HG02973 (cell line): ENCODE measurements around the gene SAPCD2.
"Not testable (repeated sequence)": the region's sequence is repeated elsewhere in the genome, so short reads cannot be mapped to it uniquely, and the experiment has no call there.

Experiments
- ATAC-seq: cut with Tn5 transposase; IDR thresholded peaks from one replicate; pipeline ENCODE4 v1.9.1; 2021; ENCODE audit warnings: moderate library complexity; ENCODE audit not compliant: unreplicated experiment

SAPCD2 gene

DNA sequence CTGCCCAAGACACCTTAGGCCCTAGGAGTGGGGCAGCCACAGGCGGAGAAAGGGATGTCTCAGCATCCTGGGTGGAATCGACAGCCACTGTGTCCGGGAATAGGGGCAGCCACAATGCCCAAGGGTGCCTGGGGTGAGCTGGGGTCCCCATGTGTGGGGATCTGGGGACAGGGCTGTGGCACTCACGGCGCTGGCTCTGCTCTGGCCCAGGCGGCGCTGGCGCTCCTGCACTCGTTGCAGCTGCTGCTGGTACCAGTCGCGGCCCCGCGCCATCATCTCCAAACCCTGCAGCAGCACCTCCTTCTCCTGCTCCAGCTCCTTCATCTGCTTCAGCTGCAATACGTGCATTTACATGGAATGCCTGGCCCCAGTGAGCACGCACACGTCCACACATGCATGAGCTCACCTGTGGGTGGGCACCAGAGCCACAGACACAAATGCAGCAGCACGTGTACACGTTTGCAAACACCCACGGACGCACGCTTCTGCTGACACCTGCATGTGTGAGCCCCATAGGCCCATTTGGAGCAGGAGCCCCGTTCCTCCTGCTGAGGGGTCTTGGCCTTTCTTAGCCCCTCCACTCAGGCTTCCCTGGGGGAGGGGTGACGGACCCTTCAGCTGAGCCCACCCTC, 4.9 kb downstream of the SAPCD2 start:
- ATAC-seq, result no peak

DNA sequence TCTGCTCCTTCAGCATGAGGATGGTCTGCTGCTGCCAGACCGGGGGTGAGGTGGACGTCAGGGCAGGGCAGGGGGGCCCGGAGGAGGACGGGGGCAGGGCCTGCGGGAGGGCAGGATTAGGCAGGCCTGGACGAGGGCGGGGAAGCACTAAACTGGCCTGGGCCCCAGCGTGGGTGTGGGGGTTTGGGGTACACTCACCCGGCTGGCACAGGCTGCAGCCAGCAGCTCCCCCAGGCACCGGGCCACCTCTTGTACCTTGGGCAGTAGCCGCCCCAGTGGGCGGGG, 5.5 kb downstream of the SAPCD2 start:
- ATAC-seq, result no peak

DNA sequence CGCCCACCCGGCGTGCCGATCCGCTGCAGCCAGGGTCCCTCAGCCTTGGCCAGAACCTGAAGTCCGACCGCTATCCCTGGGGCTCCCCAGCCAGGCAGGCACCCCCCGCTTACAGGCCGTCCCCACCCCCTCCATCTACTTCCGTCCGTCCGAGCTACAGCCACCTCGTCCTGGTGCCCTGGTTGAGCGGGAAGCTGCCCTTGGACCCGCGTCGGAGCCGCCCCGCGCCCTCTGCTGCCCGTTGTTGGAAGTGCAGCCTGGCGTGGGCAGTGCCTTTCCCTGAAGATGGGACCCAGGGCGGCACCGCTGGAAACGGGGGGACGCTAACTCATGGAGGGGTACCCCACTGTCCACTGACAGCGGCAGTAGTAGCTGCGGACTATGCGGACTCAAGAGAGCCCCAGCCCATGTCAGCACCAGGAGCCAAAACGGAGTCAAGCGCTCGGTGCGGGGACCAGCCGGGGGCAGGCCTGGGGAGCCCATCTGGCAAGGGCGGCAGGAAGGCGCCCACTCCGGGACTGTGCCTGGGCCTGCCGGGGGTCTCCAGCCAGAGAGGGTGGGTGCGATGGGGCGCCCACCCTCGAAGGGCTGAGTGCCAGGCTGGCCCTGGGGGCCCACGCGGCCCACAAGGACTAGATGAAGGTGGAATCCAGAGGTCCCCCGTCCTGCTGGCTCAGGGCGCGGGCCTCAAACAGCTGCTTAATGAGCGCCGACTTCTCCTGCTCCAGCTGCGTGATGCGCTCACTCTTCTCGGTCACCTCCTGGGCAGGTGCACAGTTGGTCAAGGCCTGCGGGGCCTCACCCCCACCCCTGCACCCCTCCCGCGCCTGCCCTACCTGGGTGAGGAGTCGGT, 6.1 kb downstream of the SAPCD2 start:
- no peak for ATAC-seq

DNA sequence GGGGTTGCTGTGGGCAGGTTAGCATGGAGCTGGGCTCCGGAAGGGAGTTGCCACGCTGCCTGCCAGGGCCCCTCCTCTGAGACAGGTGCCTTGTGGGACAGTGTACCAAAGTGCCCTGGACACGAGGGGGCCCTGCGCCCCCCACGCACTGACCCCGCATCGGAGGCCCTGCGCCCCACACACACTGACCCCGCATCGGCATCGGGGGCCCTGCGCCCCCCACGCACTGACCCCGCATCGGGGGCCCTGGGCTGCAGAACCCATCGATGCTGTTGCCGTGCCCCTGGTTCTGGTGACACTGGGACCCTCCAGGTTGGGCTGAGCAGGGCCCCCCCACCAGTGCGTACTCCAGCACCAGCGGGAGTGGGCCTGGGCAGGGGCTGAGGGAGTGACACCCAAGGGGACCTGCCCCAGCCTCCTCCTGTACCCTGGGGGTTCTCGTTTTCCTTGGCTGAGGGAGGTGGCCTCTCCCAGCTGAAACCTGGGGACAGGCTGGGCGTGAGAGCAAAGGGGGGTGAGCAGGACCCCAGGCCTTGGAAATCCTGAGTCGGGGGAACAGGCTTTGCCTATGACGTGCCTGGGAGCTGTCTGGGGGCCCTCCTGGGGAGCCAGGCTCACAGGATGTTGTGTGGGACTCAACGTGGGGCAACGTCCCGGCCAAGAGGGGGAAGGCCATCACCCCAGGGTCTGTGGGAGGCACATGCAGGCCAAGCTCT, 6.9 kb downstream of the SAPCD2 start:
- ATAC-seq, result no peak

DNA sequence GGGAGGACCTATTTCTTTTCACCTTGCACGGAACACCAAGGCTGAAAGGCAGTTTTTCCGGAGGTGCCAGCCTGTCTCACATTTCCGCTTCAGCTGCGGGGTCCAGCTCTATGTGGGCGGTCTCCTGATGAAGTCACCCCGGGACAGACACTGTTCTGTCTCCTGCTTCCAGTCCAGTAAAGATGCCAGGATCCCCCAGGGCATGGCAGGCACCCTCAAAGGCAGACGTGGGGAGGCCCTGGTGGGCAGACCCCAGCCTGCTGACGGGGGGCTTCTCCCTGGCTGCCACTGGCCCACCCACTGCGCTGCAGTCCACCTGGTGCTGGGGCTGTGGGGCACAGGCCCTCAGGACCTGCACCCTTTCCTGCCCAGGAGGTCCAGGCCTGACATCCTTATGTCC, 7.6 kb downstream of the SAPCD2 start:
- ATAC-seq, result not testable (repeated sequence)

DNA sequence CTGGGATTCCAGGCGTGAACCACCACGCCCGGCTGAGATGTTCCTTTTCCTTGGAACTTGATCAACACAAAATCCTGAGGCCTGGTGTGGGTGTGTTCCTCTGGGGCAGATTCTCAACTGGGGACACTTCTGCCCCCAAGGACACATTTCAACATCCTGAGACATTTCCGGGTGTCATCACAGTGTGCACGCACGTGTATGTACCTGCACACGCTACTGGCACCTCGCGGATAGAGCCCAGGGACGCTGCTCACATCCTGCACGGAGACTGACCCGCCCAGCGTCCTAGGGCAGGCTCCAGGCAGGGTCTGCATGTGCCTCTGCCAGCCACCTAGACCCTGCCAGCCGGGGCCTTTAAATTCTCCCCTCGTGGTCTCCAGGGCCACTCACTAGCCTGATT, 8.0 kb downstream of the SAPCD2 start:
- ATAC-seq, result no peak

DNA sequence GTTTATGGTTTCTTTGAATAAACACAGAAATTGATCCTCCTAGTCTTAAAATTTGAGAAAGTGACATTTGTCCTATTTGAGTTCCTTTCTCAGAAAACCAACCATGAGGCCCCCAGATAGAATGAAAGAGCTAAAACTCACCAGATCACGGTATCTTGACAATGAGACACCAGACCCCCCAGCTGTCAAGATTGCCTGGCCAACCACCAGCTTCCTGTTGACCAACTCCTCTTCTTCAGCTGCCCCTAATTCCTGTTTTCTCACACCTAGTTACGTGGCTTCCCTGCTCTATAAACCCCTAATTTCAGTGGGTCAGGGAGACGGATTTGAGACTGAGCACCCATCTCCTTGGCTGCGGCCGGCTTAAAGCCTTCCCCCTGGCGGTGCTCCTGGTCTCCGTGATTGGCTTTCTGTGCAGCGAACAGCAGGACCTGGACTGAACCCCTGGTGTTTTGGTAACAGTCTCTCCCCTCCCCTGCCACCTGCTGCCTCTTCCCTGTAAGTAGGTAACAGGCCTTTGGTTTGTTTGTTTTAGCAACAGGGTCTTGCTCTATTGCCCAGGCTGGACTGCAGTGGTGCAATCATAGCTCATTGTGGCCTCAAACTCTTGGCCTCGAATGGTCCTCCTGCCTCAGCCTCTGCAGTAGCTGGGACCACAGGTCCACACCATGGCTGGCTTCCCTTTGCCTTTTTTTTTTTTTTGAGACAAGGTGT, 11.7 kb downstream of the SAPCD2 start:
- ATAC-seq, result no peak

DNA sequence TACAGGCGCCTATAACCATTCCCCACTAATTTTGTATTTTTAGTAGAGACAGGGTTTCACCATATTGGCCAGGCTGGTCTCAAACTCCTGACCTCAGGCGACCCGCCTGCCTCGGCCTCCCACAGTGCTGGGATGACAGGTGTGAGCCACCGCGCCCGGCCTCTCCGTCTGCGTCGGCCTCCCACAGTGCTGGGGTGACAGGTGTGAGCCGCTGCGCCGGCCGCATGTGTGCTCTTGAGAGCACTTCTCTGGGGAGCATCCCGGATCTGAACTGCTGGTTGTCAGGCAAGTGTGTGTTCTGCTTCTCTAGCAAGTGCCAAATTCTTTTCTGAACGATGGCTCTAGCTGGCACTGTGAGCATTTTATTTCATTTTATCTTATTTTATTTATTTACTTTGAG, 12.8 kb downstream of the SAPCD2 start:
- no peak for ATAC-seq

DNA sequence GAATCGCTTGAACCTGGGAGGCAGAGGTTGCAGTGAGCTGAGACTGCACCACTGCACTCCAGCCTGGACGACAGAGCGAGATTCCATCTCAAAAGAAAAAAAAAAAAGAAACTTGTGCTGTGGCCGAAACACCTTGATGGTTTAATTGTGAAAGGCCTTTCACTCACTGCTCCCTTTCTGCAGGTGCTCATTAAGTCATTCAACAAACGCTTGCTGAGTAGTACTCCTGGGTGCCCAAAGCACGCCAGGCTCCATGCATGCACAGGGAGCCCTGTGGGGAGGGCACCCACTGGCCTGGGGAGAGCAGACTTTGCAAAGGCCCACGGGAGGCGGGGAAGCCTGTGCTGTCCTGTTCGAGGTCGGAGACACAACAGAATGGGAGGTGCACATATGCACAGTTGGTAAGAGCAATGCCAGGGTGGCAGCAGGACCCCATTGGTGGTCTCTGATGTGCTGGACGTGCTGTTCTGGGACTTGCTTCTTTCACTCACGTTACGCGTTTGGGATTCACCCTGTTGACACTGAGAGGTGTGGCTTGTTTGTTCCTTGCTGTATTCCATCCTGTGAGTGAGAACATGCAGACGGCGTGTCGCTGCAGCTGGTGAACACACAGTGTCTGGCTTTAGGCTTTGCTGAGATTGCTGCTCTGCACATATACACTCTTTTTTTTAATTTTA, 13.5 kb downstream of the SAPCD2 start:
- no peak for ATAC-seq

DNA sequence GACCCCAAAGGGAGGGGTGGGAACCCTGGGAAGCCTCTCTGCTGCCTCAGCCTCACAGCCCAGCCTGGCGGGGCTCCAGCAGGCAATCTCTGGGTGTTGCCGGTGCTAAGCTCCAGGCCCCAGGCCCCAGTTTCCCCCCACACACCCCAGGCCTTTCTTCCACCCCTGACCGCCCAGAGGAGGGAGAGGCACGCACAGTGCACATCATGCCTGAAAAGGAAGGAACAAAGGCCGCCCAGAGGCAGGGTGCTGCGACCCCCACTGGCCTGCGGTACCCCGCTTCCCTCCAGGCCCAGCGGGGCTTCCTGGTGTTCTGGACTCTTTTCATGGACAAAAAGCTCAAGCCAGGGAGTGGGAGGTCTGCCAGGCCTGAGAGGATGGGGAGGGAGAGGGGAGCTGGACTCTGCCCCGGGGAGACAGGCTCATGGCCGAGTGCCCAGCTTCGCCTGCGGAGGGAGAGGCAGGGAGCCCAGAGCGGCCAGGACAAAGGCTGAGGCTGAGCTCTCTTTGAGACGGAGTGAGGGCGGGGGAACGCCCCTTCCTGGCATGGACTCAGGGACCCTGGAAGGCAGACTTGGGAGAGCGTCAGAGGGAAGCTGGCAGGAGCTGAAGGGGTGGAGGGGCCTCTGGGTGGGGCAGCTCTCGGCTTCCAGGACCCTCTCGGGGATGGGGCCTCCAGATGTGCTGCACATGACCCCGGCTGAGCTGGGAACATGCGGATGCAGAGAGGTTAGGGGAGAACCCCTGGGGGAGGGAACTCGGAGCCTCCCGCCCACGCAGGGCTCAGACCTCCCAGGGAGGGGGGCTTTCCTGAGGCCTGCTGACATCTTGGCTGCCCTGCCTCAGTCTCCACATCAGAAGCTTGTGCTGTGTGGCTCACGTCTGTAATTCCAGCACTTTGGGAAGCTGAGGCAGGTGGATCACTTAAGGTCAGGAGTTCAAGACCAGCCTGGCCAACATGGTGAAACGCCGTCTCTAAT, 14.7 kb downstream of the SAPCD2 start:
- ATAC-seq, result no peak

DNA sequence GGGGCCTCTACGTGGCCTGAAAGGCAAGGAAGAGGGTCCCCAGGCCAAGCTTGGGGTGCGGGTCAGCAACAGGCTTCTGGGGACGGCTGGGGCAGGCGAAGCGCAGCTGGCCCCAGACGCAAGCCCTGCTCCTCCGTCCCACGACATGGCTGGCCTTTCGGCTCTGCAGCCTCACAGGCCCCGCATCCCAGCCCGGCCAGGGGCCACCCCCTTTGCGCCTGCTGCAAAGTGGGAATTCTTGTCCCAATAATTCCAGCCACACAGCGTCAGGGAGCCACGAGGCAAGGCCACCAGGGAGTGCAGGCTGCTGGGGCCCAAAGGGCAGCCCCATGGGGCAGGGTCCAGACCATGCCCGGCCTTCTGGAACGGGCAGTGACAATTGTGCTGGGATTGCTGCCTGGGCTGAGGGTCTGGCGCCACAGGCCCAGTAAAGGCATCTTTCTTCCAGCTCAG, 15.4 kb downstream of the SAPCD2 start:
- no peak for ATAC-seq

DNA sequence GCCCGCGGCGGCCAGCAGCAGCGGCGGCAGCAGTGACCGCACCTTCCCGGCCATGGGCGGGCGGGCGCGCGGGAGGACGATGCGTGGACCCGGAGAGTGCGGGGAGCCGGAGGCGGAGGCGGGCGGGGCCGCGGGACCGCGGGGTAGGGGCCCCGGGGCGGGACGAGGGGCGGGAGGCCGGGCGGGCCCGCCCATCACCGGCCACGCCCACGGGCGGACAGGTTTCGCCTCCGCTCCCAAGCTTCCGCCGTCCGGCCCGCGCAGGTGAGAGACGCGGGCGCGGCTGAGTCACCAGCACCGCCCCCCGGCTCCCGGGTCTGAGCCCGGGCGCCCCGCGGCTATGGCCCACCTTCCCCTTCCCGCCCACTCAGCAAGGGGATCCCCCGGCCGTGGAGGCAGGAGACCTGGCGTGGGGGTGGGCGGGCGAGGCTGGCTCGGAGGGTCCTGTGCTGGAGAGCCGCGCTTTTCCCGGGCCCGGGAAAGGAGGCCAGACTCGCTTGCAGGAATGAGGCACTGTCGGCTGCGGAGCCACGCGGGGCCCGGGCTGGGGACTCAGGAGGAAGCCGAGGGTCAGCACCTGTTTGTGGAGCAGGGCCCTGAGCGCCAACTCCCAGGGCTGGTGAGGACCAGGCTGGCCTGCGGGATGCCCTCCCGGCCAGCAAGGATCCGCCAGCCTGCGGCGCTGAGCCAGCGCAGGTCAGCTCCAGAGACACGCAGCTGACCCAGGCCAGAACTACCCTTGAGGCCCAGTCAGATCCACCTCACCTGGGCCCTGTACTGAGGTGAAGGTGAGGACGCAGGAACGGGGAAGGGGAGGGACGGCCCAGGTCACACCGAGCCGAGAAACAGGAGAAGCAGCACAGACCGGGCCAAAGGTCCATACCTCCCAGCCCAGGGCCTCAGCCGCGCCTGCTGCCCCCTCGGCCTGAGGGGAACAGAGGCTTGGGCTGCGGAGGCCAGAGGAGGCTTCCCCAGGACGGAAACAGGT, 16.1 kb downstream of the SAPCD2 start, which contains the start of gene ENTPD2:
Gene ENTPD2, minus strand, starts transcription at position 118 of the 988 bp plus-strand sequence. Its CDS starts 64 bp downstream, at position 54.
- no peak for ATAC-seq

DNA sequence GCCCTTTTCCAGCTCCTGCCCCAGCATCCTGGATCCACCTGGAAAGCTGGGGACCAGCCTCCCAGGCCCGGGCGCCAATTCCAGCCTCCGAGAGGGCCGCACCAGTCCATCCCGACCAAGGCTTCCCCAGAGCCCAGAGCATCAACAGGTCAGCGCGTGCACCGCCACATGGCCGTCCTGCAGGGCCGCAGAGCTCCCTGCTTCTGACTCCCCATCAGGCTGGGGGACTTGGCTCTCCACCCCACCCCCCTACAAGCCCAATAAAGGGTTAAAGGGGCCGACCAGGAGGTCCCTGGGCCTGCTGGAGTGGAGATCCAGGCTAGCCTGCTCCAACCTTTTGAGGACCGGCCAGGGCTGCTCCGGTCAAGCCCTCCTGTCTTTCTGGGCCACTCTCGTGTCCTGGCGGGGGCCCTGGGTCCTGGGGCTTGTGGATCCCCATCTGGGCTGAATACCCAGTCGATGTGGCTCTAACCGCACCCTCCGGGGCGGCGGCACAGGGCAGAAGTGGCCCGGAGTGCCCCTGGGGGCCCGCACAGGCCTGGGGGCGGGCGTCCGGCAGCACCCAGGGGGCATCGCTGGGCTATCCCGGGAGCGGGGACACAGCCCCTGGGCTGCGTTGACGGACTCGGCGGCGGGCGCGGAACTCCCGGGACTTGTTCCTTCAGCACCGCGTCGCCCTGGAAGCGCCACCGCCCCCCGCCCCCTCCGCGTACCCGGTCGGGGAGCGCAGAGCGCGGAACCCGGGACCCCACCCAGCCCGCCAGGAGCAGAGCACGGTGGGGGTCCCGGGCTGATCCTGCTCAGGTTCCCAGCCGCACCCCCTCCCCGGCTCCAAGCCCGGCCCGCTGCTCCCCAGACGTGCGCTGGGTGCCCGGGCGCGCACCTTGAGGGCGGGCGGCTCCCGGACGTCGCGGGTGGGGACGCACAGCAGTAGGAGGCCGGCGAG, 17.1 kb downstream of the SAPCD2 start:
- ATAC-seq, result no peak

DNA sequence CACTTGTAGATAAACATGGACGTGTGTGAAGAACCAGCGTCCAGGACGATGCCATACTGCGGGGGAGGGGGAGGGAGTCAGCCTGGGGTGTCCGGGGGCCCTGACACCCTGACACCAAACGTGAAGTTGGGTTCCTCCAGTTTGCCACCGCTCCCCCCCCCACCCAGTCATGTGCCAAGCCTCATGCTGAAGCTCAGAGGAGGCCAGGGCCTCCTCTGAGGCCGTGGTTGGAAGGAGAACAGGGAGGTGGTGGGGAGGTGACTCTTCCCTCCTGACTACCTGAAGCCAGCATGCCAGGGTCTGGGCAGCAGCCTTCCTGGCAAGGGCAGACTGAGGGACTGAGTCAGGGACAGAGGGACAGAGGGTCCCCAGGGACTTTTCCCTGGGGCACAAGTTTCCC, 18.1 kb downstream of the SAPCD2 start:
- no peak for ATAC-seq

DNA sequence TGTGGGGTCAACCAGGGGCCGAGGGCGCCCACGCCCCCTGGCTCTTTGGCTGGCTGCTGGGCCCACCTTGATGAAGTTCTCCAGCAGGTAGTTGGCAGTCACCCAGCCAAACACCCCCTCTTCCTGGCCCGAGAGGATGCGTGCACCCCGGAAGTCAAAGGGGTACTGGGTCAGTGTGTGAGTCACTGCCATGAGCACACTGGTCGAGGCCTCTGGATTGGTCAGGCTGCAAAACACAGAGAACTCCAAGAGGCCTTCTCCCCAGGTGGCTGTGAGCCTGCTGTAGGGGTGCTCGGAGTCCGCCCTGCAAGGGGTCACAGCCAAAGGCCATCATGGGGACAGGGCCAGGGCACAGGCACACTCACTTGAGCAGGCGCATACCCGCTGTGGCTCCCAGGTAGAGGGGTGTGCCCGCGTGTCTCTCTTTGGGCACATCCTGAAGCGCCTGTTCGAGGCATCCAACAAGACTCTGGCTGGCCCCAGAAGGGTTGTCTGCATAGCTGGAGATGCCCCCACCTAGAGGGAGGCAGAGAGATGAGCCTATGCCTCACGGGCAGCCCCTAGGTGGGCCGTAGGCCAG, 19.1 kb downstream of the SAPCD2 start:
- ATAC-seq, result no peak

DNA sequence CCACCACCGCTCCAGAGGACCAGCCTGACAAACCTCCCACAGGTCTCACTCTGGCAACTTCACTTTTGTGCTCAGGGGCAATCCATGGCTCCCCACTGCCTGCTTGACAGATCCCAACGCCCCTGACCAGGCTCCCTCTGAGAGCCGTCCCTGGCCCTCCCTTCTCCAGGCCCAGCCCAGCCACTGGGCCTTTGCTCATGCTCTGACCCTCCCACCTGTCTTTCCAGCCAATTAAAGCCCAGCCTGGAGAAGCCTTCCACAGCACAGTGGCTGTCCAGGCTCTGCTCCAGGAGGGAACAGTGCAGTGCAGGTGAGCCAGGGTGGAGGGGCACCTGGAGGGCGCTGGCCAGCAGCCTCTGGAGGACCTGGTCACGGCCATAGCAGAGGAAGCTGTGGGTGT, 19.8 kb downstream of the SAPCD2 start:
- no peak for ATAC-seq
